HG02610 (cell line): Measurements from ENCODE around the gene HSDL2.
"Not testable (repeated sequence)": the region's sequence is repeated elsewhere in the genome, so short reads cannot be mapped to it uniquely, and the experiment has no call there.

Experiments used
- ATAC-seq: cut with Tn5 transposase; IDR thresholded peaks from one replicate; pipeline ENCODE4 v1.9.1; 2021; ENCODE audit warnings: mild to moderate bottlenecking, moderate library complexity; ENCODE audit not compliant: unreplicated experiment

The HSDL2 gene

GRCh38 chr9:112494153-112494552, 114.2 kb downstream of the HSDL2 start:
- ATAC-seq = no peak

GRCh38 chr9:112495614-112496013, 115.7 kb downstream of the HSDL2 start:
- ATAC-seq = no peak

GRCh38 chr9:112496074-112496722, 116.3 kb downstream of the HSDL2 start:
- ATAC-seq = no peak

GRCh38 chr9:112500842-112501241, 120.9 kb downstream of the HSDL2 start:
- no peak for ATAC-seq

- no peak for ATAC-seq
Observed at GRCh38 chr9:112501287-112501686, 121.4 kb downstream of the HSDL2 start.

GRCh38 chr9:112502175-112502946, 122.5 kb downstream of the HSDL2 start:
- no peak for ATAC-seq

GRCh38 chr9:112503170-112503569, 123.3 kb downstream of the HSDL2 start:
- ATAC-seq = no peak

GRCh38 chr9:112505086-112505485, 125.2 kb downstream of the HSDL2 start:
- no peak for ATAC-seq

- ATAC-seq = no peak
Observed at GRCh38 chr9:112505607-112506006, 125.7 kb downstream of the HSDL2 start.

GRCh38 chr9:112506571-112506970, 126.7 kb downstream of the HSDL2 start:
- no peak for ATAC-seq

- no peak for ATAC-seq
Observed at GRCh38 chr9:112507001-112507680, 127.2 kb downstream of the HSDL2 start.

- ATAC-seq = no peak
Observed at GRCh38 chr9:112508377-112508776, 128.5 kb downstream of the HSDL2 start.

GRCh38 chr9:112512377-112512776, 132.5 kb downstream of the HSDL2 start:
- not testable (repeated sequence) for ATAC-seq

- ATAC-seq = no peak
Observed at GRCh38 chr9:112516769-112517168, 136.9 kb downstream of the HSDL2 start.

- ATAC-seq = no peak
Observed at GRCh38 chr9:112520069-112520468, 140.2 kb downstream of the HSDL2 start.

GRCh38 chr9:112520656-112521055, 140.7 kb downstream of the HSDL2 start:
- no peak for ATAC-seq
